Measurements from ENCODE around the gene WARS2.
"Not testable (repeated sequence)": the region's sequence is repeated elsewhere in the genome, so short reads cannot be mapped to it uniquely, and the experiment has no call there.

WARS2 gene

DNA sequence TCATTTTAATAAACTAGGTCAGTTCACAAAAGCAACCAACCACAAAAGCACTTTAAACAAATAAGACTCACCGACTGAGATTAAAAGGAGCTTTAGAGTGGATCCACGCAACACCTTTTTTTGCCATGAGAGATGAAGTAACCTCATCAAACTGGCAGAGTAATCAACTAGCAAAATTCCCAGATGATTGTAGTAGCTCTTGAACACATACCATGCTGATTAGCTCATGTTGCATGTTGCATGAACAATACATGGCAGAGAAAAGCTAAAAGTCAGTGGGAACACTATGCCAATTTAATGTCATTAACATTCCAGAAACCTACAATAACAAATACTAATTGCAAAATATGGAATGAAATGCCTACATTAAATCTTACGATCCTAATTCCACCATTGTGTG lies 4.1 kb downstream of the WARS2 start:
- no peak for DNase-seq

DNA sequence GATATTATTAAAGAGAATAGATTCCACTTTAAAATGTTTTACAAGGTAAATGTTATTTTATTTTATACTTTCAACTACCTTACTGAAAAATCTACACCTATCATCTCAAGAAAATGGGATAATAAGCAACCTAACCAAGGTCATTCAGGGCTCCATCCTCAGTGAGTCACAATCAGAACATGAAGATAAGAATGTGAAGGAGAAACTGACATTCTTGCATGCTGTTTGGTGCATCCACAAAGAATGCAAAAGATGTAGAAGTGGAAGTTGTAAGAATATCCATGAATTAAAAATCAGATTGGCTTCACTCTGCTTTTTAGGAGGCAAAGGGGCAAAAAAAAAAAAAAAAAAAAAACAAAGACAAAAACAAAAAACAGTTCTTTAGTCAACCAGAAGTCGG lies 6.5 kb downstream of the WARS2 start:
- DNase-seq, result no peak

DNA sequence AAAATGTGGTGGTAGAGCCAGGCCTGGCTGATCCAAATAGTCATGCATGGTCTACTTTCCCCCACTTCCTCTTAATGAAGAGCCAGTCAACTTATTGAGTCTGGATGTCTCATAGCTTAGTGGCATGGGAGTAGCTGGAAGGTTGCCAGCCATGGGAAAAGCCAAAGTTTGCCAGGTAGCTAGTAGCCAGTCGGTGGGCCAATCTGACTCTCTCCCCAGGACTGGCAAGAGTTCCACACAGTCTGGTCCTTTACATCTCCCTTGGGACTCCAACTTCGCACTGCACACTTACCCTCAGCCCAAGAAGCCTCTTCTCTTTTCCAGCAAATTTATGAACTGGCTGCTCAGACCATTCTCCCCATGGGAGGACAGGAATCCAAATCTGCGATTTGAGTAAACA lies 8.3 kb downstream of the WARS2 start:
- no peak for DNase-seq

DNA sequence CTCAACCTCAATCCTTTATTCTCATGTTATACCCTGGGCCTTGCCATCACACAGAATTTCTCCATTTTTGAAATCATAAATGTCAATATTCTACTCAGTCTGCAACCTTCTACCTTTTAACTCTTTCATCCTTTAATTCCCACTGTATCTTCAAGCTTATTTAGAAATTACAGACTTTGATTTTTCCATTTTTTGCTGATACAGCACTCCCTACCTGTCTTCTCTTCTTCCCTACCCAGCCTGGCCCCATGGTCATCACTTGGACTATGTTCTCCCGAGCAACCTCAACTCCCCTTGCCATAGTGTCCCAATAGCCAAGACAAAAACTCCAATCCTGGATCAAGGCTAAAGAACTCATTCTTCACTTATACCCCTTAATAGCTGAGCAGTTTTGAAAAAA lies 14.6 kb downstream of the WARS2 start:
- no peak for DNase-seq

DNA sequence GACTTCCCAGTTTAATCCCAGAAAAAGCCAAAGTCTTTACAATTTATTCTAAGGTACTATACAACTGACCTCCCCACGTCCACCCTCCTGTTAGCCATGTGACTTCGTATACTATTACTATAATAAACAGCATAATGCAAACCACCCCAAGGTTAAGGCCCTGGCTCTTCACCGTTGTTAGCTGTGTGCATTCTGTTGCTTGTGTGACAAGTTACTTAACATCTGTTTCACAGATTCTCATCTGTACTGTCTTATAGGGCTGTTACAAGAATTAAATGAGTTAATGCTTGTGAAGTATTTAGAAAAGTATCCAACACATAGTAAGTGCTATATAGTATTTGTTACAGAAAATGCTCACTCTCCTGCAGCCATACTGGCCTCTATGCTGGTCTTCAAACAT lies 15.7 kb downstream of the WARS2 start:
- no peak for DNase-seq

DNA sequence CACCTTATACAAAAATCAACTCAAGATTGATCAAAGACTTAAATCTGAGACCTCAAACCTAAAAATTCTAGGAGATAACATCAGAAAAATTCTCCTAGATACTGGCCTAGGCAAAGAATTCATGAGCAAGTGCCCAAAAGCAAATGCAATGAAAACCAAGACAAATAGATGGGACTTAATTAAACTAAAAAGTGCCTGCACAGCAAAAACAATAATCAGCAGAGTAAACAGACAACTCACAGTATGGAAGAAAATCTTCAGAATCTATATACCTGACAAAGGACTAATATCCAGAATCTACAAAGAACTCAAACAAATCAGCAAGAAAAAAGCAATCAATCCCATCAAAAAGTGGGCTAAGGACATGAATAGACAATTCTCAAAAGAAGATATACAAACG lies 18.6 kb downstream of the WARS2 start:
- not testable (repeated sequence) for DNase-seq

DNA sequence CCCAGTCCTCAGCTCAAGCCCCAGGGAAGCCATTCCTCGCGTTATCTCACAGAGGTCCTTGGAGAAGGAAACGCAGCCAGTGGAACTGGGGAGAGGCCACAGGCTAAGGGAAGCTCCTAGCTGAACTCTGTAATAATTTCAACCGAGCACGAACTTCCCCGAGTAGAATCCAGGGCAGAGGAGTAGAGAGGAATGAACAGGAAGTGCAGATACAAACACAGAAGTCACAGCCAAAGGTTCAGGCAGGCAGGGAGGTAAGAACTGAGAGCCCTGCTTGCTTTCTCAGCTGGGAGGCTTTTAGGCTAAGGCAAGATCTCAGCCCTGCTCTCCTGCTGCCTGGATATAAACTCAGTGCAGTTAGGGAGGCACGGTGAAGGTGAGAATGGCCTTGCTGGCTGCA lies 23.7 kb downstream of the WARS2 start:
- DNase-seq, result no peak

DNA sequence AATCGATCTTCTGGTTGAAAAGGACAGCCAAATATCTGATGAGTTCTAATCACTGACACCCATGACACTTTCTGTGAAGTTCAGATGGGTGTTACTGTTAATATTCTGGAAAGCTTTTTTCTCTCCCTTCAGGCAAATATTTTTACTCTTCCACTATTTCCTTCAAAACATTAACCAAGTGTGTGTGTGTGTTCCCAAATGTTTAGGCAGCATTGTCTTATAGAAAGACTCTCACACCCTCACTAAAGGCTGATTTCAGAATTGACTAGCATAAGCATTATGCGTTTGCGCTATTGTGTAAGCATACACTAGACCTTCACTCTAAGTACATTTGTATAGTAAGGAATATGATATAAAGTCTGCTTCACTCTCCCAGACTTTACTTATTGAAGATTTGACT lies 24.7 kb downstream of the WARS2 start:
- DNase-seq, result no peak

DNA sequence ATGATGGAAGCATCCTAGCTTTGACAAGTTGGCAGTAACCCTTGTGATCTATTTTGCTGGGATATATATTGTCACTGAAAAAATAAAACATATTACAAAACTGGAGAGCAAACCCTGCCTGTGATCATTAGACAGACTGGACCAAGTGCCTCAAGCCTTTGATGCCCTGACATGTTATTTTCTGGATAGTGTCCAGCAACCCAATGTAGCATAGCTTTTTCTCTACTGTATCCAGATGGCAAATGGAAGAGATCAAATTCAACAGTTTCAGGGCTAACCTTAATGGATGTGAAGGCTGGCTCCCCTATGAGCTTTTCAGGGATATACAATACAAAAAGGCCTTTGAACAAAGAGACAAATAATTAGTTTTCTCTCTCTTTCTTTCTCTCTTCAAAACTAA lies 25.1 kb downstream of the WARS2 start:
- no peak for DNase-seq

DNA sequence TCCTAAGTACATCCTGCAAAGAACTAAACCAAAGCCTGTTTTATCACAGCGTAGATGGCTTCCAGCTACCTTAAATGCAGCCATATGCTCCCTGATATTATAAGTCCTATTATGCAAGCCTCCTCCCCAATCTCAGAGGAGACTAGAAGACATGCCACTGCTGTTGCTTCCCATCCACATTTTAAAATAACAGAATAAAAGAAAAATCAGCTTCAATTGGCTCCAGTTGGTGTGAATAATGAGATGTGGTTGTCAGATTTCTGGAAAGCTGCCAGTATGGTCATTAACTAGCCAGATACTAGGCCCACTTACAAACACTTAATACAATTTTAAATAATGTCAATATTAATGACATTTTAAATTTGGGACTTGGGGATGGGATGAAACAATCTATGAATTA lies 25.7 kb downstream of the WARS2 start:
- DNase-seq, result no peak

DNA sequence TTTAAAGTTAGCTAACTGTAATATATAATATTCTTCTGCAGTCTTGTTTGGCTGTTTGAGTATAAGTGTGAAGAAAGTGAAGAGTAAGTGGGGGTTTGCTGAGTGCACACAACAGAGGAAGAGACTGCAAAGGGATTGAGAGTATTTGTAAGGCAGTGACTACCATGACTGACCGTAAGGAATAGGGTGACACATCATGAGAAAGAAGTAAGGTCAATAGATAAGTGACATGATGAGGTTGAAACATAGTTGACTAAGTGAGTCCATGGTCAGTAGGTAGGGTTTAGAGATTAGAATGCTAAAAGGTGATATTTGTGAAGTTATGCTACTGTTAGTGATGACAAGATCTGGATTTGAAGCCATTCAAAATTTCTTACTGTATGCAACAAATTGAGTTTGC lies 27.7 kb downstream of the WARS2 start:
- DNase-seq, result no peak

DNA sequence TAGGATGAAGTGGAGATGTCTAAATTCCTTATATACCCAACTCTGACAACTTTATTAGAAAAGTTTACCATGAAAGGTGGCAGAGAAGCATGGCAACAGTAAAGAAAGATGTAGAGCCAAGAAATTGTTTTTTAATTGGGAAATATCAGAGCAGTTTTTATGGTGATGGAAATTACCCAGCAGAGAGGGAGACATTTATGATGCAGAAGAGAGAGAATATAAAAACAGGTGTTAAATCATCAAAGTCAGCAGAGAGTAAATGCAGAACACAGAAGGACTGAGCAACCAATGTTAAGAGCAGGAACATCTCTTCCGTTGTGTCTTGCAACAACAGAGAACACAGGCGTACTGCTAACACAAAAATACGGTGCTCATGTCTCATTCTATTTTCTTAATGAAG lies 28.2 kb downstream of the WARS2 start:
- DNase-seq, result no peak

DNA sequence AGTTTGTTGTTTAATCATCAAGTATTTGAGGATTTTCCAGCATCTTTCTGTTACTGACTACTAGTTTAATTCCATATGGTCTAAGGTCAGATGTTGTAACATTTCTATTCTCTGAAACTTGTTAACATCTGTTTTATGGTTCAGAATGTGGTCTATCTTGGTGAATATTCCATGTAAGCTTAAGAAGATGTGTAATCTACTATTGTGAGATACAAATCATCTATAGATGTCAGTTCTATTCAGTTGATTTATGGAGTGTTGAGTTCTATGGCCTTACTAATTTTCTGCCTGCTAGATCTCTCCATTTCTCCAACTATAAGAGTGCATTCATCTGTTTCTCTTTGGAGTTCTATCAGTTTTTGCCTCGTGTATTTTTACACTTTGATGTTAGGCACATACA lies 31.5 kb downstream of the WARS2 start:
- DNase-seq, result no peak

DNA sequence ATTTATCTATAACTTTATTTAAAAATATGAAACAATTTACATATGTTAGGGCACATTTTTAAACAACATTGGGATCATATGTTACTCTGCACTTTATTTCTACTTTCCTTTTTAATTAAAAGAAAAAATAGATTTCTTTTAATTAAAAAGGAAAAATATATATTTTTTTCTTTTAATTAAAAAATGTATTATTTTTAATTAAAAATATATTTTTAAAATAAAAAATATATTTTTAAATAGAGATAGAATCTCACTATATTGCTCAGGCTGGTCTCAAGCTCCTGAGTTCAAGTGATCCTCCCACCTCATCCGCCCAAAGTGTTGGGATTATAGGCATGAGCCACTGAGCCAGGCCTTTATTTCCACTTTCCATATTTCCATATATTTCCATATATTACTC lies 36.7 kb downstream of the WARS2 start:
- no peak for DNase-seq

DNA sequence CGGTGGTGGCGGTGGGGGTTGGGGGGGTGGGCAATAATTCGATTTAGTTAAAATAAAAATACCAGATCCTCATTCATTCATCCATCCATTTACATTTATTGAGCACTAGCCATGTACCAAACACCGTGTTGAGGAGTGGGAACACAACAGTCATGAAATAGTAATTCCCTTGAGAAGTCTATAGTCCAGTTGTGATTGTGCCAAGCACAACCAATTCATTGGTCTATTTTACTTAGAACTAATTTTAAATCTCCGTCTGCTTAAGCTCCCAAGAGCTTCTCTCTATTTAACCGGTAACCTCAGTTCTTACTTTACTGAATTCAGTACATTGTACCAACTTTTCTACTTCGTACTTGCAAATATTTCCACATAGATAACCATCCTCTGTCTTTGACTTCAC lies 38.4 kb downstream of the WARS2 start:
- no peak for DNase-seq

DNA sequence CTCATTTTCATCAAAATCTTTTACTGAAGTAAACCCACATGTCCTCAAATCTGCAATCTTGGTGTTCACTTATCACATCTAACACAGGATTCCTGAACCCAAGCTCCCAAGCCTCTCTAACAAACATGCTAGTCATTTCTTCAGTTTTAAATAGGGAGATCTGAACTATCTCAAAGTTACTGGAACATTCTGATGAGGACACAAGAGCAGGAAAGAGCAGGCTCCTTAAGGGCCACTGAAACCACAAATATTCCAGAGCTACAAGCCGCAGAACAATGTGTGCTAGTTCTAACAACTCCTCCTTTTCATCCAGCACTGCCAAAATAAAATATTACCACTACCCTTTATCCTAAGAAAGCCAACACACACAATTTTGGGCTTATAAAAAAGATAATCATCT lies 38.9 kb downstream of the WARS2 start:
- DNase-seq, result no peak

DNA sequence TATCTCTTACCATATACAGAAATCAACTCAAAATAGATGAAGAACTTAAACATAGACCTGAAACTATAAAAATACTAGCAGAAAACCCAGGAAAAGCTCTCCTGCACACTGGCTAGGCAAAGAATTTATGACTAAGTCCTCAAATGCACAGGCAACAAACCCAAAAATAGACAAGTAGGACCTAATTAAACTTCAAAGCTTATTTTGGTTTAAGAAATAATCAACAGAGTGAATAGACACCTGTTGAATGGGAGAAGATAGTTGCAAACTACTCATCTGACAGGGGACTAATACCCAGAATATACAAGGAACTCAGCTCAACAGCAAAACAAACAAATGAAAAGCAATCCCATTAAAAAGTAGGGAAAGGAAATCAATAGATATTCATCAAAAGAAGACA lies 40.7 kb downstream of the WARS2 start:
- no peak for DNase-seq

DNA sequence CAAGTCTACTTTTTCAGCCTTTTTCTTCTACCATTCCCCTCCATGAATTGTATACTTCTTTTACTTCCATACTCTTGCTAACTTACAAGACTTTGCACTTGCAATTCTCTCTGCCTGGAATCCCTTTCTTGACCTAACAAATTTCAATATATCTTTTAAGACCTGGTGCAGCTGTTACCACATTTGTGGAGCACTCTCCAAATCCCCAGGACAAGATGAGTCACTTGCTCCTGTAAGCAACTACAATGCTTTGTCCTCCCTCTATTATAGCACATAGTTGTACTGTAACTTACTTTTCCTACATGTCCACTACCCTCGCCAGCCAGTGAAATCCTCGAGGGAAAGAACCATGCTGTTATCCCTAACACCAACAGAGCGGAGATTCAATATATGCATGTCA lies 43.1 kb downstream of the WARS2 start:
- no peak for DNase-seq

DNA sequence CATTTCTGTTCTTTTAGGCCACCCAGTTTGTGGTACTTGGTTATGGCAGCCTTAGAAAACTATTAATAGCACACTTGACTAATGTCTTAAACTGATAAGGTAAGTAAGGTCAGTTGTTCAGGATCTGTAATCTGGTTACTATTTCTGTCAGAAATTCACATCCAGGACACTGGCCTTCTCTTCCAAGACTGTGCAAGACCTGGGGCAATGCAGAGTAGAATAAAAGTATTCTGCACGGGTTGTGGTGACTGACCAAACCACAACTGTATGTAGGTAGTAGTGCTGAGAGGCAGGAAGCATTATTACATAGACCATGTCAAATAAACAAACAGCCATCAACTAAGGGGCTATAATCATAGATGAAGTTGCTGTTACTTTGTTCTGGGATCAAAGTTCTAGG lies 46.7 kb downstream of the WARS2 start:
- DNase-seq, result no peak

DNA sequence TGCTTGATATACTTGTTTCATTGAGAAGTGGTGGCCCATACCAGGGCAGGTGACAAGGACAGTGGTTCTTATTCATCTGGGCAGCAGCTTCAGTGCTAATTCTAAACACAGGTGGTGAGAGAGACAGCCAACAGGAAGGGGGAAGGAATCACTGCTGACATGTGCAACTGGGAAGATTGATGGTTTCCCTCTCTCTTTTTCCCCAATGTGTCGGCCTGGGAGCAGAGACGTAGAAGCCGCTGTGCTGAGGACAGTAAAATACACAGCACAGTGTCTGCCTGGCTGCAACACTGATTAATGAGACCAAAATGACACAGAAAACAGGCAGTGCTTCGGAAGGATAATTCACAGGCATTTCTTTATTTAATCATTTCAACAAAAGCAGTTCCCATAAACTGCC lies 48.8 kb downstream of the WARS2 start:
- DNase-seq, result no peak

DNA sequence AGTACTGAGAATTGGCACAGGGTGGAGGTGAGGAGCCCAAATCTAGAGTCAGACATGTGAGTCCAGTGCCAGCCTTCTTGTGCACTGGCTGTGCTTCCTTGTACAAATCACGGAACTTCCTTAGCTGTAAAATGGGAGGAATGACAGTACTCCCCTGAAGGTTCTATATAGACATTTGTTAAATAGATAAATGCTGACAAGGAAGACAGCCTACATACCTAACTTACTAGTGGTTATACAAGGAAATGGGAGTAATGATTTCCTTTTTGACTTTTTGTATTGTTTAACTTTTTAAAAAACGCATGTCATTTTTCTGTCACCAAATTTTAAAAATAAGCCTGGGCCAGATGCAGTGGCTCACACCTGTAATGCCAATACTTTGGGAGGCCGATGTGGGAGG lies 50.2 kb downstream of the WARS2 start:
- DNase-seq, result no peak

DNA sequence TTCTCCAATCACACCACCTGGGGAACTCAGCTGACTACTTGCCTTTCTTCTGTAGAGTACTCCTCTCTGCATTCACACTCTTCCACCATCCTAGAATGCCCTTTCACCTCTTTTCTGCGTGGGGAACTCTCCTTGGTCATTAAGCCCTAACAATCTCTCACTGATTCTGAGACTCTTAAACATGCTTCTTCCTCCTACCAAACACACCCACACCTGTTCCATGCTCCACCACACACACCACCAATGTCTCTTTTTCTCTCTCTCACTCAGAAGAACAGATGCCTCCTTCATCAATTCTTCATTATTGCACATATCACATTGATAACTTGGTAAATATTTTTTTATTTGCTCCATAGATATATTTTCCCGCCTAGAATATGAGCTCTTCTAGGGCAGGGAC lies 53.6 kb downstream of the WARS2 start:
- DNase-seq, result no peak

DNA sequence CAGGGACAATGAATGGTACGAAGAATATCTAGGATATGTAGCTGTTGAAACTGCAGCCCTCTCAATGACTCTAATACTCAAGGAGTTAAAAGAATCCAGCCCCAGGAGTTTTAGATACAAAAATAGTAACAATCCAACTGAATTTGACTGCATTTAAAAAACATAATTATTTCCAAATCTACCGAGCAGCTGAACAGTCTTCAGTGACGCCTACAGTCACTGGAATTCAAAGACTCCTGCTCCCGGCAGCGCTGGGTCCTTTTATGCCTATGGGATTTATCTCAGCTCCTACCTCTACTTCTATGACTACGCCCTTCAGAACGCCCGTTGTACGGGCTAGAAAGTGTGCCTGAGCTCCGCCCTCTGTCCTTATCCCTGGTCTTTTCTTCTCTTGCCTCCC lies 55.7 kb downstream of the WARS2 start:
- DNase-seq, result no peak

DNA sequence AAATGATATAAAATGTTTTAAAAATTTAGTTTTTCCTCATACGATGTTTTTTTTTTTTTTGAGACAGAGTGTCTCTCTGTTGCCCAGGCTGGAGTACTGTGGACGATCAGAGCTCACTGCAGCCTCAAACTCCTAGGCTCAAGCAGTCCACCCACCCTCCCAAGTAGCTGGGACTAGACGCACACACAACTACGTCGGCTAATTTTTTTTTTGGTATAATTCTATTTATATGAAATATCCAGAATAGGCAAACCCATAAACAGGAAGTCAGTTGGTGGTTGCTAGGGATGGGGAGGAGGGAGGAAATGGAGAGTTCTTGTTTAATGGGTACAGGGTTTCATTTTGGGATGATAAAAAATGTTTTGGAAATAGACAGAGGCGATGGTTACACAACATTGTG lies 56.5 kb downstream of the WARS2 start:
- DNase-seq, result no peak

DNA sequence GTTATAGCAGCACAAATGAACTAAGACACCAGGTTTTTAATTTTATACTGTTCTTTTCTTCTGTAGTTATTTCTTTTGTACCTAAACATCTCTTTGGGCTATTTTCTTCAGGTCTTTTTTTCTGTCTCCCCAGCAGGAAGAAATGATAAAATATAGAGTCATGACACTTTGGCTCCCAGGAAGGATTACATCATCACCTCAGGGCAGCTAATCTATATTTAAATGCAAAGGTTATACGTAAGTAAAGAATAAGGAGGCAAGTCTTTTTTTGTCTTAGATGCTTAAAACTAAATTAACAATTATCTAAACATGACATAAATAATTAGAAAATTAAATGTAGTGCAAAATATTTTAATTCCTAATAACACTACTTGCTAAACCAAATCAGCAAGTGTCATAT lies 57.0 kb downstream of the WARS2 start:
- DNase-seq, result no peak

DNA sequence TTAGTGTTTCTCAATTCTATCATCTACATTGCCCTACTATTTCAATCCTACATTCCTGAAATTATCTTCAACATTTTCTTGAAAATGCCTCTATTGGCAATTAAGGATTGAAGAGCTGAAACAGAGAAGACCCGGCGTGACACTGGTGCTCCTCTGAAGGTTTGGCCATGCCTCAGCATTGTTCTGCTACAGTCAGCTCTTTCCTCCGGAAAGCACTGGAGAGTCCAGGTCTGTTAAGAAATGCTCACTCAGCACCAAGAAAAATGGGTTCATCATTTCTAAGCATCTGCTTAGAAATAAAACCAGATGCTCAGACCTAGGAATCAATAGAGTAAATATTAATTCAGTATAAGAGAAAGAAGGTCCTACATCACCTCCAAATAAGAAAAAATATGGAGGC lies 58.8 kb downstream of the WARS2 start:
- no peak for DNase-seq

DNA sequence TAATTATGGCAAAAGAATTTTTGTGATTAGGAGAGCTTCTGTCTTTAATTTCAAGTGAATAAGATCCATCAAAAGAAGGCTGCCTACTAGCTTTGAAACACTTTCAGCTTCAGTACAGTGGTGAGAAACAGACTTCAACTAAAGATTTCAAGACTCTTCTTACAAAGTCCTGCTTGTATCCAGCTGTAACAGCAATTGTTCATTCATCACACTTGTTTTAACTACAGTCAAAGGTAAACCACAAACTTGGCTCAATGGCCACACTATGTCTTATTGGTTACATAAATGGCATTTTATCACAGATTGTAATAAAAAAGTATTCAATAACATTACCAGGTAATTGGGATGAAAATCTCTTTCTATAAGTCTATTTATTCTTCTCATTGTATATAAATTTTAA lies 59.2 kb downstream of the WARS2 start:
- no peak for DNase-seq

Data from activated naive CD4-positive, alpha-beta T cell (primary cell).